H9 (cell line): ENCODE data around the gene TEAD1. TPM values are rescaled to one million over a fixed set of nuclear protein-coding genes. Genes with fewer than 3 reads are reported as not detected.

Experiments
- DNase-seq: peaks from one replicate; pipeline ENCODE4 v3.0.0-alpha.2; 2017
- H2AFZ ChIP-seq: one replicate; pipeline ENCODE4 v1.6.1; 2013; ENCODE audit warnings: mild to moderate bottlenecking, low read length, control low read depth, moderate library complexity
- H2AK5ac ChIP-seq: 2 replicates; pipeline ENCODE4 v1.6.1; 2013; ENCODE audit warnings: low read length, control low read depth, mixed read lengths; ENCODE audit not compliant: insufficient read length
- H2BK120ac ChIP-seq: one replicate; pipeline ENCODE4 v1.6.1; 2013; ENCODE audit warnings: low read depth, mild to moderate bottlenecking, low read length, control low read depth, inconsistent platforms; ENCODE audit not compliant: poor library complexity, severe bottlenecking
- H2BK12ac ChIP-seq: 2 replicates; pipeline ENCODE4 v1.6.1; 2013; ENCODE audit warnings: low read length, control low read depth, mixed read lengths, low read depth; ENCODE audit not compliant: insufficient read length
- H2BK15ac ChIP-seq: 2 replicates; pipeline ENCODE4 v1.6.1; 2013; ENCODE audit warnings: low read depth, low read length, control low read depth
- H2BK20ac ChIP-seq: one replicate; pipeline ENCODE4 v1.6.1; 2013; ENCODE audit warnings: low read depth, mild to moderate bottlenecking, low read length, control low read depth, inconsistent platforms; ENCODE audit not compliant: poor library complexity, severe bottlenecking
- H2BK5ac ChIP-seq: 2 replicates; pipeline ENCODE4 v1.6.1; 2013; ENCODE audit warnings: low read length, control low read depth, mixed read lengths; ENCODE audit not compliant: insufficient read length
- H3K14ac ChIP-seq: 2 replicates; pipeline ENCODE4 v1.6.1; 2013; ENCODE audit warnings: low read length, control low read depth; ENCODE audit not compliant: insufficient read depth
- H3K18ac ChIP-seq: 2 replicates; pipeline ENCODE4 v1.6.1; 2013; ENCODE audit warnings: low read depth, mild to moderate bottlenecking, mixed read lengths, low read length, control low read depth; ENCODE audit not compliant: insufficient read length
- H3K23ac ChIP-seq: 2 replicates; pipeline ENCODE4 v1.6.1; 2013; ENCODE audit warnings: low read length, control low read depth, mixed read lengths, low read depth; ENCODE audit not compliant: insufficient read length
- H3K23me2 ChIP-seq: 2 replicates; pipeline ENCODE4 v1.6.1; 2013; ENCODE audit warnings: low read depth, mild to moderate bottlenecking, mixed read lengths, low read length, control low read depth; ENCODE audit not compliant: insufficient read length, poor library complexity, severe bottlenecking
- H3K27ac ChIP-seq: 2 replicates; pipeline ENCODE4 v1.5.1; 2013; ENCODE audit warnings: low read length, control low read depth, mixed read lengths, low read depth; ENCODE audit not compliant: insufficient read length
- H3K27me3 ChIP-seq: 2 replicates; pipeline ENCODE4 v1.6.1; 2013; ENCODE audit warnings: low read length, control low read depth, inconsistent platforms; ENCODE audit not compliant: insufficient read depth
- H3K4ac ChIP-seq: 2 replicates; pipeline ENCODE4 v1.6.1; 2013; ENCODE audit warnings: low read depth, mild to moderate bottlenecking, control low read depth, inconsistent platforms, low read length, moderate library complexity
- H3K4me1 ChIP-seq: 2 replicates; pipeline ENCODE4 v1.6.1; 2013; ENCODE audit warnings: low read length, control low read depth, inconsistent platforms; ENCODE audit not compliant: insufficient read depth
- H3K4me2 ChIP-seq: 2 replicates; pipeline ENCODE4 v1.6.1; 2013; ENCODE audit warnings: low read length, control low read depth, mixed read lengths; ENCODE audit not compliant: insufficient read length, insufficient read depth
- H3K56ac ChIP-seq: 2 replicates; pipeline ENCODE4 v1.6.1; 2013; ENCODE audit warnings: low read depth, mild to moderate bottlenecking, mixed read lengths, low read length, control low read depth; ENCODE audit not compliant: insufficient read length
- H3K79me1 ChIP-seq: 2 replicates; pipeline ENCODE4 v1.6.1; 2013; ENCODE audit warnings: low read depth, mild to moderate bottlenecking, moderate library complexity, low read length, control low read depth, inconsistent platforms; ENCODE audit not compliant: insufficient read depth, poor library complexity, severe bottlenecking
- H3K79me2 ChIP-seq: 2 replicates; pipeline ENCODE4 v1.6.1; 2013; ENCODE audit warnings: low read length, control low read depth, inconsistent platforms; ENCODE audit not compliant: insufficient read depth
- H3K9ac ChIP-seq: 2 replicates; pipeline ENCODE4 v1.6.1; 2013; ENCODE audit warnings: low read length, control low read depth, mixed read lengths; ENCODE audit not compliant: insufficient read length; ENCODE audit errors: extremely low read depth
- H3K9me3 ChIP-seq: one replicate; pipeline ENCODE4 v1.6.1; 2013; ENCODE audit warnings: low read depth, low read length, inconsistent platforms; ENCODE audit not compliant: control insufficient read depth
- H3T11ph ChIP-seq: one replicate; pipeline ENCODE4 v1.6.1; 2013; ENCODE audit warnings: mild to moderate bottlenecking, low read length, control low read depth, inconsistent platforms
- H4K20me1 ChIP-seq: one replicate; pipeline ENCODE4 v1.6.1; 2013; ENCODE audit not compliant: control insufficient read depth, insufficient read length, insufficient read depth
- H4K5ac ChIP-seq: 2 replicates; pipeline ENCODE4 v1.6.1; 2013; ENCODE audit warnings: low read depth, mild to moderate bottlenecking, mixed read lengths, low read length, control low read depth; ENCODE audit not compliant: insufficient read length
- H4K8ac ChIP-seq: replicated peaks from 2 replicates; pipeline ENCODE4 v1.6.1; 2013; ENCODE audit warnings: low read length, control low read depth, mixed read lengths, low read depth; ENCODE audit not compliant: insufficient read length
- H4K91ac ChIP-seq: 2 replicates; pipeline ENCODE4 v1.6.1; 2013; ENCODE audit warnings: low read depth, mild to moderate bottlenecking, moderate library complexity, mixed read lengths, low read length, control low read depth; ENCODE audit not compliant: insufficient read length
- H3K27ac Mint-ChIP-seq, 3 experiments: 2 replicates in 2 of 3; 3 replicates in 1 of 3; pipeline ENCODE4 v1.8.0; 2020 to 2021; ENCODE audit warnings: mixed read lengths in 3 of 3, mild to moderate bottlenecking in 1 of 3, moderate library complexity in 1 of 3
- H3K27me3 Mint-ChIP-seq: 2 replicates; pipeline ENCODE4 v1.8.0; 2021; ENCODE audit warnings: low read depth, mild to moderate bottlenecking, moderate library complexity, mixed read lengths
- H3K36me3 Mint-ChIP-seq, 3 experiments: 2 replicates in 2 of 3; 3 replicates in 1 of 3; pipeline ENCODE4 v1.8.0; 2020 to 2021; ENCODE audit warnings: low read depth in 3 of 3, mixed read lengths in 3 of 3; ENCODE audit not compliant: insufficient read depth in 1 of 3
- H3K4me1 Mint-ChIP-seq, 2 experiments: 2 replicates each; pipeline ENCODE4 v1.8.0; 2020; ENCODE audit warnings: mixed read lengths in 2 of 2
- H3K4me3 Mint-ChIP-seq, 2 experiments: 2 replicates in 1 of 2; 3 replicates in 1 of 2; pipeline ENCODE4 v1.8.0; 2020 to 2021; ENCODE audit warnings: mild to moderate bottlenecking in 2 of 2, mixed read lengths in 2 of 2, moderate library complexity in 1 of 2
- H3K9me3 Mint-ChIP-seq, 2 experiments: 2 replicates in 1 of 2; 3 replicates in 1 of 2; pipeline ENCODE4 v1.8.0; 2020; ENCODE audit warnings: mild to moderate bottlenecking in 2 of 2, mixed read lengths in 2 of 2, moderate library complexity in 1 of 2
- CTCF ChIP-seq: fragments of 200-600 bp; sonication (generic); conservative IDR thresholded peaks from 3 replicates; pipeline ENCODE4 v1.8.0; 2021; ENCODE audit warnings: antibody characterized with exemption, mild to moderate bottlenecking
- WGBS: extraction: QIAGEN DNeasy Blood & Tissue Kit; methylation state at CpG from one replicate; pipeline ENCODE4 v1.1.7; 2013; ENCODE audit warnings: missing lambda C conversion rate, low lambda C conversion rate, mixed read lengths; ENCODE audit not compliant: insufficient read length; ENCODE audit errors: extremely low coverage; 5-methylcytosine and 5-hydroxymethylcytosine counted together
- total RNA-seq: library from RNA; stranded (reverse); gene quantifications from 2 replicates; pipeline ENCODE4 v1.2.1, GENCODE V29; 2021

TEAD1 gene
- total RNA-seq, 1 experiment from 2014 or later = 75.1 TPM

GRCh38 chr11:12848413-12848812 lies 174.2 kb downstream of the TEAD1 start:
- TF ChIP-seq CTCF = no peak
- Histone ChIP-seq H3K4ac (no peak overlapping the region), H2AFZ (no peak overlapping the region), H3K14ac (no peak overlapping the region), H4K8ac (no peak overlapping the region), H3K27me3 (no peaks in the 10 kb centered on the region), H3K79me1 (no peaks in the 10 kb centered on the region), H3T11ph (no peak overlapping the region), H3K4me2 (no peak overlapping the region), H3K23ac (no peak overlapping the region), H3K27ac (no peak overlapping the region), H2BK15ac (no peak overlapping the region), H4K5ac (no peak overlapping the region), H2BK120ac (no peak overlapping the region), H3K9me3 (no peaks in the 10 kb centered on the region), H4K91ac (no peak overlapping the region), H3K4me1 (peaks cover 11% of the 10 kb centered on the region; the same call in 1 of the 2 replicates), H3K18ac (no peak overlapping the region), H3K23me2 (no peaks in the 10 kb centered on the region), H2BK5ac (no peak overlapping the region), H4K20me1 (no peaks in the 10 kb centered on the region), H2BK12ac (no peak overlapping the region), H2BK20ac (no peak overlapping the region), H3K9ac (no peak overlapping the region), H3K79me2 (peaks cover 4% of the 10 kb centered on the region; the same call in 1 of the 2 replicates), H2AK5ac (no peak overlapping the region), H3K56ac (no peak overlapping the region)
- no peaks in the 10 kb centered on the region for H3K27me3 Mint-ChIP-seq
- H3K36me3 Mint-ChIP-seq = peaks cover 0 to 2% (median 0%) of the 10 kb centered on the region in 3 experiments; a peak in 3 of 7 replicates
- WGBS = no CpG with 5 or more reads among the region's 3 CpGs
- DNase-seq = no peak
- H3K4me3 Mint-ChIP-seq = no peak overlapping the region
- H3K9me3 Mint-ChIP-seq = no peaks in the 10 kb centered on the region
- H3K27ac Mint-ChIP-seq = no peak overlapping the region
- H3K4me1 Mint-ChIP-seq = peaks cover 26 to 35% of the 10 kb centered on the region in 2 experiments
